Activated naive CD4-positive, alpha-beta T cell treated with anti-CD3 and anti-CD28 coated beads, Interleukin-2, amount 10 ng/mL, durations not matched to agents 7 days and 5 days (primary cell): ENCODE results near the gene CAPNS2.

Source experiments
- CTCF ChIA-PET: fragments of 350-600 bp; sonication (Branson Sonifier 250); formaldehyde crosslinking; loops from one replicate; lab custom pipeline; 2021; ENCODE audit warnings: antibody characterized with exemption; lab: Charles Lee
- DNase-seq: peaks from one replicate; pipeline ENCODE4 v3.0.0-alpha.2; 2020
- H3K27ac Mint-ChIP-seq: one replicate; pipeline ENCODE4 v1.8.0; 2021; ENCODE audit warnings: mild to moderate bottlenecking, moderate library complexity, mixed read lengths
- H3K27me3 Mint-ChIP-seq: one replicate; pipeline ENCODE4 v1.8.0; 2021; ENCODE audit warnings: mild to moderate bottlenecking, mixed read lengths
- H3K36me3 Mint-ChIP-seq: one replicate; pipeline ENCODE4 v1.8.0; 2021; ENCODE audit warnings: mixed read lengths
- H3K4me1 Mint-ChIP-seq: one replicate; pipeline ENCODE4 v1.8.0; 2021; ENCODE audit warnings: mixed read lengths
- H3K4me3 Mint-ChIP-seq: one replicate; pipeline ENCODE4 v1.8.0; 2021; ENCODE audit warnings: mild to moderate bottlenecking, moderate library complexity, mixed read lengths
- H3K9me3 Mint-ChIP-seq: one replicate; pipeline ENCODE4 v1.8.0; 2021; ENCODE audit warnings: mixed read lengths

Gene CAPNS2

DNA sequence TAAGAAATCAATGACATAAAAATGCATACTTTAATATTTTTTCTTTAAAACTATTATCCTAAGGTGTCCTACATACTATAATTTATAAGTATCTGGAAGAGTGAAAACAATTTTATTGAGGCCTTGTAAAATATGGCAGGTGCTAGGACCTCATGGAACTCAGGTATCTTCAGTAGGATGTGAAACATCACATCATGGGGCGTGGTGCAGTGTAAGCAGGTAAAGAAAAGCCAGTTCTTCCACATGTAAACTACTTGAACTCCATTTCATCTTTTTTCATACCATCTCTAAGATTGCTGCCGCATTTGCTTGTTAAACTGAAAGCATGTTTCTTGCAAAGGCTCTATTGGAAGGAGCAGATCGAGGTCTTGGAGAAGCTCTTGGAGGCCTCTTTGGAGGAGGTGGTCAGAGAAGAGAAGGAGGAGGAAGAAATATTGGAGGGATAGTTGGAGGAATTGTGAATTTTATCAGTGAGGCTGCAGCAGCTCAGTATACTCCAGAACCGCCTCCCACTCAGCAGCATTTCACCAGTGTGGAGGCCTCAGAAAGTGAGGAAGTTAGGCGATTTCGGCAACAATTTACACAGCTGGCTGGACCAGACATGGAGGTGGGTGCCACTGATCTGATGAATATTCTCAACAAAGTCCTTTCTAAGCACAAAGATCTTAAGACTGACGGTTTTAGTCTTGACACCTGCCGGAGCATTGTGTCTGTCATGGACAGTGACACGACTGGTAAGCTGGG, at the start of gene CAPNS2:
Gene CAPNS2, plus strand, starts transcription at position 253 of the 744 bp plus-strand sequence. Its CDS starts 73 bp downstream, at position 326.
- Mint-ChIP-seq H3K4me1 (no peaks in the 10 kb centered on the region), H3K36me3 (no peaks in the 10 kb centered on the region), H3K4me3 (no peak within 1 kb of the TSS), H3K9me3 (no peaks in the 10 kb centered on the region), H3K27ac (no peak within 1 kb of the TSS), H3K27me3 (peaks cover 9% of the 10 kb centered on the region)
- CTCF ChIA-PET: no interaction called here
- DNase-seq: no peak

GRCh38 chr16:55521792-55522191, 44.7 kb upstream of the CAPNS2 start:
- CTCF ChIA-PET: no interaction called here
- Mint-ChIP-seq H3K36me3 (no peaks in the 10 kb centered on the region), H3K4me3 (no peak overlapping the region), H3K27me3 (no peaks in the 10 kb centered on the region), H3K9me3 (peaks cover 6% of the 10 kb centered on the region), H3K4me1 (no peaks in the 10 kb centered on the region), H3K27ac (no peak overlapping the region)
- no peak for DNase-seq

GRCh38 chr16:55526441-55526840, 40.0 kb upstream of the CAPNS2 start:
- H3K4me3 Mint-ChIP-seq: no peak overlapping the region
- CTCF ChIA-PET: interaction anchor here (1.8 kb wide), 1 partner anchor 61 kb away, joined by 7 read pairs; no protein-coding TSS in a partner anchor
- no peaks in the 10 kb centered on the region for H3K4me1 Mint-ChIP-seq
- H3K36me3 Mint-ChIP-seq: no peaks in the 10 kb centered on the region
- H3K27ac Mint-ChIP-seq: no peak overlapping the region
- H3K27me3 Mint-ChIP-seq: no peaks in the 10 kb centered on the region
- peaks cover 6% of the 10 kb centered on the region for H3K9me3 Mint-ChIP-seq
- no peak for DNase-seq

- no peak overlapping the region for H3K4me3 Mint-ChIP-seq
- H3K27me3 Mint-ChIP-seq: no peaks in the 10 kb centered on the region
- CTCF ChIA-PET: interaction anchor here (0.8 to 0.9 kb wide), 2 partner anchors 13 to 63 kb away, joined by 3 to 6 read pairs; no protein-coding TSS in a partner anchor
- DNase-seq: no peak
- no peaks in the 10 kb centered on the region for H3K36me3 Mint-ChIP-seq
- H3K27ac Mint-ChIP-seq: no peak overlapping the region
- no peaks in the 10 kb centered on the region for H3K9me3 Mint-ChIP-seq
- no peaks in the 10 kb centered on the region for H3K4me1 Mint-ChIP-seq
Measured at GRCh38 chr16:55527885-55528284, 38.6 kb upstream of the CAPNS2 start.

DNA sequence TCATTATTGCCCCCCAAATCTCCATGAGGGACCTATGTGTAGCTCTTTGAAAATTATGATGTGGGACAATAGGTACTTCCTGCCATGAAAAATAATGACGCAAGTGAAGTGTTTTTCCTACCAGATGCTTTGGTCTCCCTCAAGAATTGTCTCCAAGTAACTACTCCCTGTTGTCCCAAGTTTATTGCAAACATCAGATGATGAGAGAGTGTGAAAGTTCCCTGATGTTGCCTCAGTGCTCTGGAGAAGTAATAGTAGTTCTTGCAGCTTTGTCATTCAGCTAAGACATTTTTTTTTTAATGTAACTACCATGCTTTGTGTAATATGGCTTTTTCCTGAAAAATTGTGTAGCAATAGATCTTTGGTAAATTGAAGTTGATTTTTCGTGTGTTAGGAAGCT, 37.5 kb upstream of the CAPNS2 start:
- Mint-ChIP-seq H3K4me1 (no peaks in the 10 kb centered on the region), H3K27me3 (no peaks in the 10 kb centered on the region), H3K4me3 (no peak overlapping the region), H3K9me3 (no peaks in the 10 kb centered on the region), H3K36me3 (no peaks in the 10 kb centered on the region), H3K27ac (no peak overlapping the region)
- CTCF ChIA-PET: no interaction called here
- no peak for DNase-seq

GRCh38 chr16:55530316-55530856, 36.1 kb upstream of the CAPNS2 start:
- Mint-ChIP-seq H3K9me3 (no peaks in the 10 kb centered on the region), H3K36me3 (no peaks in the 10 kb centered on the region), H3K4me3 (no peak overlapping the region), H3K4me1 (no peaks in the 10 kb centered on the region), H3K27me3 (no peaks in the 10 kb centered on the region), H3K27ac (no peak overlapping the region)
- DNase-seq: no peak
- CTCF ChIA-PET: no interaction called here

GRCh38 chr16:55532227-55532626, 34.3 kb upstream of the CAPNS2 start:
- H3K4me1 Mint-ChIP-seq: no peaks in the 10 kb centered on the region
- H3K9me3 Mint-ChIP-seq: no peaks in the 10 kb centered on the region
- no peak overlapping the region for H3K4me3 Mint-ChIP-seq
- CTCF ChIA-PET: interaction anchor here (1.6 kb wide), 1 partner anchor 12 kb away, joined by 3 read pairs; no protein-coding TSS in a partner anchor
- no peak for DNase-seq
- H3K27me3 Mint-ChIP-seq: no peaks in the 10 kb centered on the region
- no peaks in the 10 kb centered on the region for H3K36me3 Mint-ChIP-seq
- H3K27ac Mint-ChIP-seq: no peak overlapping the region

DNA sequence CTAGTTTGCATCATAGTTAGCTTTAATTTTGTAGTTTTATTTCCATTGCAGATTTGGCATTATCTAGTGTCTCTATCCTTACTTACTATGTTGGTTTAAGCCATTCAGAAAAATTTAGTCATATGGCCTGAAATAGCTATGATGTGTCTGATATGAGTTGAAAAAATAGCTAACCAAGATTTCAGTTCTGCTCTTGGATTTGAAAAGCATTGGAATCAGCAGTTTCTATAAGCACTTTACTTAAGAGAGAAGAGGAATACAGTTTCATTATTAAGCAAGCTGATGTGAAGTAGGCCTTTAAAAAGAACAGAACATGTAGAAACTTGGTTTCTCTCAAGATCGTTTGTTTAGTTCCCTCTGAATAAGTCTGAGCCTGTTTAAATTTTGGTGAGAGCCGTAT, 31.7 kb upstream of the CAPNS2 start:
- H3K4me3 Mint-ChIP-seq: no peak overlapping the region
- no peaks in the 10 kb centered on the region for H3K27me3 Mint-ChIP-seq
- H3K9me3 Mint-ChIP-seq: no peaks in the 10 kb centered on the region
- H3K4me1 Mint-ChIP-seq: no peaks in the 10 kb centered on the region
- H3K36me3 Mint-ChIP-seq: no peaks in the 10 kb centered on the region
- CTCF ChIA-PET: interaction anchor here (1.2 to 1.3 kb wide), 2 partner anchors 70 to 170 kb away, joined by 3 read pairs; no protein-coding TSS in a partner anchor
- no peak for DNase-seq
- no peak overlapping the region for H3K27ac Mint-ChIP-seq

- CTCF ChIA-PET: interaction anchor here (0.6 kb wide), 1 partner anchor 74 kb away, joined by 5 read pairs; no protein-coding TSS in a partner anchor
- no peaks in the 10 kb centered on the region for H3K9me3 Mint-ChIP-seq
- no peak for DNase-seq
- no peaks in the 10 kb centered on the region for H3K27me3 Mint-ChIP-seq
- no peak overlapping the region for H3K4me3 Mint-ChIP-seq
- H3K36me3 Mint-ChIP-seq: no peaks in the 10 kb centered on the region
- no peaks in the 10 kb centered on the region for H3K4me1 Mint-ChIP-seq
- H3K27ac Mint-ChIP-seq: no peak overlapping the region
Measured at GRCh38 chr16:55539049-55539448, 27.4 kb upstream of the CAPNS2 start.

DNA sequence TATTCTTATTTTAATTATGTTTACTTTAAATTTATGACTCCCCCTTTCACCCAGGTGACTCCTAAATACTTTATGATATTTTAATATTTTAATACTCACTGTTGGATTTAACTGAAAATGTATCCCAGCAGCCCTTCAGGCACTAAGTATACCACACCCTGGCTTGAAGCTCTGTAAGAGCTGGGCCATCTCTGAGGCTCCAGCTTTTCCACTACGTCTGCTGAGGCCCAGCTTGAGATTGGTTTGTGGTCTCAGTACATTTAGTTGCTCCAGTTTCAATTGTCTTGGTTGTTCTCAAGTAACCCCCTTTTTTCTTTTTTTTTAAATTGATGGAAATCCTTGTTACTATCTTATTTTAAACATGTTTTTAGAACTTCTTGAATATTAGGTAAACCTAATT, 27.0 kb upstream of the CAPNS2 start:
- Mint-ChIP-seq H3K36me3 (no peaks in the 10 kb centered on the region), H3K4me1 (no peaks in the 10 kb centered on the region), H3K4me3 (no peak overlapping the region), H3K27ac (no peak overlapping the region), H3K27me3 (no peaks in the 10 kb centered on the region), H3K9me3 (no peaks in the 10 kb centered on the region)
- DNase-seq: no peak
- CTCF ChIA-PET: interaction anchor here (0.6 kb wide), 1 partner anchor 75 kb away, joined by 5 read pairs; no protein-coding TSS in a partner anchor

GRCh38 chr16:55540221-55540620, 26.3 kb upstream of the CAPNS2 start:
- DNase-seq: no peak
- Mint-ChIP-seq H3K27me3 (no peaks in the 10 kb centered on the region), H3K4me3 (no peak overlapping the region), H3K36me3 (no peaks in the 10 kb centered on the region), H3K27ac (no peak overlapping the region), H3K4me1 (no peaks in the 10 kb centered on the region), H3K9me3 (no peaks in the 10 kb centered on the region)
- CTCF ChIA-PET: interaction anchor here (0.5 to 1.8 kb wide), 2 partner anchors 40 to 75 kb away, joined by 3 to 10 read pairs; no protein-coding TSS in a partner anchor

- Mint-ChIP-seq H3K9me3 (no peaks in the 10 kb centered on the region), H3K27ac (no peak overlapping the region), H3K4me3 (no peak overlapping the region), H3K36me3 (no peaks in the 10 kb centered on the region), H3K27me3 (no peaks in the 10 kb centered on the region), H3K4me1 (no peaks in the 10 kb centered on the region)
- no peak for DNase-seq
- CTCF ChIA-PET: no interaction called here
Measured at GRCh38 chr16:55542459-55543082, 23.9 kb upstream of the CAPNS2 start.

- H3K4me3 Mint-ChIP-seq: no peak overlapping the region
- no peaks in the 10 kb centered on the region for H3K36me3 Mint-ChIP-seq
- H3K4me1 Mint-ChIP-seq: no peaks in the 10 kb centered on the region
- no peaks in the 10 kb centered on the region for H3K27me3 Mint-ChIP-seq
- H3K9me3 Mint-ChIP-seq: no peaks in the 10 kb centered on the region
- no peak for DNase-seq
- no peak overlapping the region for H3K27ac Mint-ChIP-seq
- CTCF ChIA-PET: interaction anchor here (0.9 to 2.1 kb wide), 2 partner anchors 11 to 79 kb away, joined by 3 to 14 read pairs; no protein-coding TSS in a partner anchor
Measured at GRCh38 chr16:55543472-55543871, 23.0 kb upstream of the CAPNS2 start.

- Mint-ChIP-seq H3K4me1 (no peaks in the 10 kb centered on the region), H3K36me3 (no peaks in the 10 kb centered on the region), H3K27ac (no peak overlapping the region), H3K4me3 (no peak overlapping the region), H3K27me3 (no peaks in the 10 kb centered on the region), H3K9me3 (no peaks in the 10 kb centered on the region)
- DNase-seq: no peak
- CTCF ChIA-PET: no interaction called here
Measured at GRCh38 chr16:55552621-55553020, 13.9 kb upstream of the CAPNS2 start.
